Kidney glomerular epithelial cell (primary cell): ENCODE results near the gene GPR141.

Source experiments
- DNase-seq: peaks from one replicate; lab custom pipeline; 2025; lab: John Stamatoyannopoulos, UW

The GPR141 gene, protein sequence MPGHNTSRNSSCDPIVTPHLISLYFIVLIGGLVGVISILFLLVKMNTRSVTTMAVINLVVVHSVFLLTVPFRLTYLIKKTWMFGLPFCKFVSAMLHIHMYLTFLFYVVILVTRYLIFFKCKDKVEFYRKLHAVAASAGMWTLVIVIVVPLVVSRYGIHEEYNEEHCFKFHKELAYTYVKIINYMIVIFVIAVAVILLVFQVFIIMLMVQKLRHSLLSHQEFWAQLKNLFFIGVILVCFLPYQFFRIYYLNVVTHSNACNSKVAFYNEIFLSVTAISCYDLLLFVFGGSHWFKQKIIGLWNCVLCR

DNA sequence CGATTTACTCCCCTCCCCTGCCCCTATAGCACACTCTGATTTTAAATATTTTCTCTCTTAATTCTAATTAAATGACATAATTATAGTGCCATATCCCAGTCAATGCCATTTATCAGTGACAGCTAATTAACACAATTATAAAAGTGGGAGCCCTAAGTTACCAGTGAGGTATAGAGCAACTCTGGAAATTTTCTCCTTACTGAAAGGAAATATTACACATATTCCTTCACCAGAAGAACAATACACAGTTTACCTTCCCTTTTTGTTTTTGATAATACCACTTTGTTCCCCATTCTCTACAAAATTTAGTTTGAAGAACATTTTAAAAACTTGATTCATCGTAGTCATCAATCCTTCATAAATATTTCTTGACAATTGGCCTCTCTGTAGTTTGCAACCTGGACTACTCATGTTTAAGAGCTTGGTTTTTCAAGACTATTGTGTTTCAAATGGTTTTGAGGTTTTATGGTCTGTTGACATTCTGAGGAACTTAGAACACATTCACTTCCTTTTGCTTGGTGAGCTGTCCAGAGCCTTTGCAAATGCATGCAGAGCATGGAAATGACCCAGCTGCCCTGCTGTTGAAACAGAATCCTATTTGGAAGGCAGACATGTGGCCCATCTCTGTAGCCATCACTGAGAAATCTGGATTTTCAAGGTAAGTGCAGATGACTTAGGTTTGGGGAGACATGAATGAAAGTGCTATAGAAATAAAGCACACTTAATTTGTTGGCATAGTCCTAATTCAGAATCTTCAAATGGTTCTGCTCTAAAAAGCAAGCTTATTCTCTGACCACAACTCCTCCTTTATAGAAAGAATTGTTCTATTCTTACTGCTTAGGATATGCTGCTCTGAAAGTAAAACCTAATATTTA, at the start of gene GPR141:
Gene GPR141, plus strand, starts transcription at position 521 of the 875 bp plus-strand sequence. CDS start 56,628 bp downstream, outside the sequence.
- DNase-seq: peak; percentile 65

DNA sequence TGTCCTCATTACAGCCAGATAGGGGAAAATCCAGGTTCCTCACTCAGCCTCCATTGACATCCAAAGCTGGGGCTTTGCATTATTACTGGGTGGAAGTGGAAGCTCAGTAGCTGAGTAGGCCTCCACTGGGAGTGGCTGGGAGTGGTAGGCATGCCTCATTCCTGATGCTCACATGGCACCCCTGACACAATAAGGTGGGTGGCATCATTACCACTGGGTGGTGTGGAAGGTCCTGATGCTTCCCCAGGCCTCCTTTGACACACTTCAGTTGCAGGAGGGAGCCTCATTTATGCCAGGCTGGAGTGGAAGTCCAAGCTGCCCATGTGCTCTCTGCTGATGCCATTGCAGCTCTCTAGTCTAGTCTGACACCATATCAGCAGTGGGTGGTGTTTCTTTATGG, 48.2 kb upstream of the GPR141 start:
- no peak for DNase-seq

DNA sequence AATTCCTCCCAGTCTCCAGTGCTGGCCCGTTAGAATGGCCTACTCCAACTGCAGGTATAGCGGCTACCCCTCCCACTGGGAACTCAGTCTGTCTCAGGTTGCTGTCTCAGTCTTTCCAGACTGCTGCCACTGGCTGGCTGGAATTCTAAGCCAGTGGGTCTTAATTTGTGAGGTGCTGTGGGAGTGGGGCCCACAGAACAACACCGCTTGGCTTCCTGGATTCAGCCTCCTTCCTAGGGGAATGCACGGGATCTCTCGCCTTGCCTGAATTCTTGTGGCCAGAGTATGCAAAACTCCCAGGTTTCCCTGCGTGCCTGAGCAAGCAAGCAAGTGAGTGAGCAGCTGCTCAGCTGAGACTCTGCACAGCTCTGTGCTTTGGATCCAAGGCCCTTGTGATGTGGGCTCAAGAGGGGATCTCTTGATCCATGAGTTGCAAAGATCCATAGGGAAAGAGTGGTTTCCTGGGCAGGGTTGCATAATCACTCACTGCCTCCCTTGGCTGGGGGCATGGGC, 41.5 kb upstream of the GPR141 start:
- DNase-seq: no peak

DNA sequence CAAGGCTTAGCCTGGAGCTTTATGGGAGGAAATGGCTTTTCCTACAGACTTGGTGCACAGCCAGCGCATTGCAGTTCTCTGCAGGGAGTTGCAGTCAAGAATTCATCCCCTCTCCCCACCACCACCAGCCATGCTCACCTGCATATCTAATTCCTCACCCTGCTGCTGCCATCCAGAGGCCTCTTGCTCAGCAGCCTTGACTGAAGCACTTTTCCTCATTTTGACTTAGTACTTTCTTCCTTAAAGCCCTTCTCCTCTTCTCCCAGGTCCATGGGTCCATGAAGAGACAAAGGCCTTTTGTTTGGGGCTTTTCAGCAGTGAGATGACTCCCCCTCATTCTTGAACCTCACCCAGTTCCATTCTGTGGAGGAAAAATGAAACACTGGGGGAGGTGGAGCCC, 39.7 kb upstream of the GPR141 start:
- no peak for DNase-seq

DNA sequence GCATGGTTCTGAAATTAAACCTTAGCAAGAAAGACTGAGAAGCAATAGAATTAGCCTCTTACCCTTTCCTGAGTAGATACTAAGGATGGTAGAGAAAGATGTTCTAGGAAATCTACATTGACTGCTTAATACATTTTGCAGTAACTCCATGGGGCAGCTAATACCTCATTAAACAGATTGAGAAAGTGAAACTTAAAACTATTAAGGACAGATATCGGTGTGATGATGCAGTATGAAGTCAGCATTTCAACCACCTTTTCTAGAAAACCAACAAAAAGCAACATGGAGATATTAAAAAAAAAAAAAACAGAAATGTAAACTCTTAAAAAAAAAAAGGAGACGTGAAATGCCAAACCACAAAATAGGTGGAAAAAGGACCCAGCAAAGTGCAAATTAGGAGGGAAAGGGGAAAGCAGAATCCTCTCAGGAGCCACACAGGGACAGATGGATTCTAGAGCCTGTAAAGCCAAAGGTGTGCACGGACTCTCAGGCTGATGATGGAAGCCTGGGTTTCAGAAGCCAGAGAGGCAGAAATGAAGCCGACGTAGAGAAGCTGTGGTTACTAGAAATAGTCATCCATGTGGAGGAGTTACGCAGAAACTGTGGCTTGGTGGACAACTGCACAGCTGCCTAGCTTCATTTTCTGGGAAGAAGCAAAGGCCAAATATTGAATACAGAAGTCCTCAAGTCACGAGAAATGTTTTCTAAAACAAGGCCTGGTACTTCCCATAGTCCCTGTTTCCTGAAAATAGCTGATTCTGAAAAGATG, 38.1 kb upstream of the GPR141 start:
- no peak for DNase-seq

DNA sequence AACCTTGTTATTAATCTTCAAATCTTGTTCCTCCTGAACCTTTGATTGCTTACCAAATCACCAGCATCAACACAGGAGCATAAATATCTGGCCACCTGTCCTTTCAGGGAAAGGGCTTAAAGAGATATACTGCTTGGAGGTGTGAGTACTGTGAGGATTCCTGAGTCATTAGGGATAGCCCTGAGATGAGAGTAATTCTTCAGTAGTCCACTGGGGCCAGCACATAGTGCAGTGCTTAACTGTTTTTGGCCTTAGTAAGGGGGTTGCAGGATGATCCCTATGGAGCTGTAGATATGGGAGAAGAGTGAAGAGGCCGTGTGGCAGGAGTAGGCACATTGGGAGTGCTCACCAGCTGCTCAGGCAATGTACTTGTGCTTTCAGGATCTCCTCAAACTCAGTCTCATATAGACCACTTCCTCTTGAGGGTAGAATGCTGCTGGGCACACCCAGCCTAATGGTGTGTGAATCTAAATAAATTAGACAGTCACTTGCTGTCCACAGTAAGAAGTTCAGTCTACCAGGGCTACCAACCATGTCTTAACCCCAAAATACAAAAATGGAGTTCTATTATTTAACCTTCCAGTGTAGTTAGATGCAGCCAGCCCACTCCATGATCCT, 26.5 kb upstream of the GPR141 start:
- DNase-seq: no peak

DNA sequence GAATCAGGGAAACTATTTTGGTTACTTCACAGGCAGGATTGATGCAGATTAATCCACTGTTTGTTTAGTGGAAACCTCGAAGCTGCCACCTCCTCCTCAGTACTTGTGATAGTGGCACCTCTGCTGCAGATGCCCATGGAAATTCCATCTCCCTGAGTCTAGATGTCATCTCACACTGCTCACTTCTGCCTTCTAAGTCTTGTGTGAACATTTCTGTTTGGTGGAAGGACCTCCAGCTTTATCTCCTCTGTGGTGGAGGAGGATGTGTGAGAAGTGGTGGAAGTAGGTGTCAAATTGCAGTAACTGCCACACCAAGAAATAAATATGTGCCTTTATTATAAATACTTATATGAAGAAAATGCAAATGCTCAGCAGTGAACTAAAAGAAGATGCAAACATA, 25.8 kb upstream of the GPR141 start:
- DNase-seq: no peak

DNA sequence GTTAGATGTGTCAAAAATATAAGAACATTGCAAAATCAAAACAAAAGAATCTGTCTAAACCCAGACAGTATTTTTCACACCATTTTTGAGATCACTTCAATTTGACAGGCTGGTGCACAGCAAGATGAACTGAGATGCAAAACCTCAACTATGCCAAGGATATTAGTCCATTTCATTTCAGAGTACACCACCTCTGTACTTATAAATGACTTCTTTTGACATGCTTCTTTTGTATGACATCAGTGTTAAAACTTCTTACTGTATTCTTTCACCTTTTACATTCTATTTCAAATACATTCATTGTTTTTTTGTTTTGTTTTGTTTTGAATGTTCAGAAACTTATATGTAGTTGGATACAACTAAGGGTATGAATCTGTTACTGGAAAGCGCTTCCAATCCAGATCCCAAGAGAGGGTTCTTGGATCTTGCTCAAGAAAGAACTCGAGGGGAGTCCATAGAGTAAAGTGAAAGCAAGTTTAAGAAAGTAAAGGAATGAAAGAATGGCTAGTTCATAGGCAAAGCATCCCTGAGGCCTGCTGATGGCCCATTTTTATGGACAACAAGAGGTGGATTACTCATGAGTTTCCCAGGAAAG, 23.5 kb upstream of the GPR141 start:
- DNase-seq: no peak

DNA sequence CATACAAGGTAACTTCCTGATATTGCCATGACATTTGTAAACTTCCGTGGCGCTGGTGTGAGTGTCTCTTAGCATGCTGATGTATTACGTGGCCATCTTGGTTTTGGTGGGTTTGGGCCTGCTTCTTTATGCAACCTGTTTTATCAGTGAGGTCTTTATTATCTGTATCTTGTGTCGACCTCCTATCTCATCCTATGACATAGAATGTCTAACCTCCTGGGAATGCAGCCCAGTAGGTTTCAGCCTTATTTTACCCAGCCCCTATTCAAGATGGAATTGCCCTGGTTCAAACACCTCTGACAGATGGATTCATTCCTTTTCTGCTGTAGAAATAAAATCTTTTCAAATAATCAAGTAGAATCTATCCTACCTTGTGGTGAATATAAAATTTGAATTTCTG, 23.0 kb upstream of the GPR141 start:
- no peak for DNase-seq

DNA sequence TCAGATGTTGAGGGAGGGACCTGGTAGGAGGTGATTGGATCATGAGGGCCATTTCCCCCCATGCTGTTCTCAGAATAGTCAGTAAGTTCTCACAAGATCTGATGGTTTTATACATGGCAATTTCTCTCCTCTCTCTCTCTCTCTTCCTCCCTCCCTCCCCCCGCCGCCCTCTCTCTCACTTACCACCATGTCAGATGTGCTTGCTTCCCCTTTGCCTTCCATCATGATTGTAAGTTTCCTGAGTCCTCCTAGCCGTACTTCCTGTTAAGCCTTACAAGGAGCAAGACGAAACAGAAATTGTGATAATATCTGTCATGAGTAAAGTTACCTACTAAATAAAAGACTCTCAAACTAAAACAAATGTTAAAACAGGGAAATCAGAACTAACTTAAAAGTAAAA, 19.9 kb upstream of the GPR141 start:
- no peak for DNase-seq

DNA sequence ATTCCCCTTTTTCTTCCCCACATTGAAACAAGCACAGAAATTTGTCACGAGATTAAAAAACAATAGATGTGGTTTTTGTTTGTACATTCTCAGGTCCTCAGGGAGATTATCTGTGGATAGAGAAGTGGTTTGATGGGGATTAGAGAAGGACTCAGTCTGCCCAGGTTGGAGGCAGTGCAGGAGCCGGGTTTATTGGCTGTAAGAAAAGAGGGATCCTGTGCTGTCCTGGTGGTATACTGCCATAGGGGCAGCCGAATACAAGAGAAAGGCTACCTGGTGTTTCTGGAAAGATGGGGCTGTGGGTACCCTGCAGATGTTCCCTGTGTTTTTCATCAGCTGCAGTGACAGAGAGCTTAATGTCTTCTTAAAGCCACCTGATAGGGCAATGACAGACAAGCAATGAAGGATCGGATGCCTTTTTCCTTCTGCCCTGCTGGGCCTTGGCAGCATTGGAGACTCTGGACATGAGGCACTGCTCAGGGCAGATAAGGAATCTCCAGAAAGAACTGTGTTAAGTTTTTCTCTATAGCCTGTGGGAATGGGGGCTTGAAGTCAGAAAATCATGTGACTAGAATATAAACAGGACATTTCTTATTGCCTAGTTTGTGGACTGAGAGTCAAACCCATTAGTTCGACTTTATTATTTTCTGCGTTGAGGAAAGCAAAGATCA, 18.1 kb upstream of the GPR141 start:
- DNase-seq: no peak

DNA sequence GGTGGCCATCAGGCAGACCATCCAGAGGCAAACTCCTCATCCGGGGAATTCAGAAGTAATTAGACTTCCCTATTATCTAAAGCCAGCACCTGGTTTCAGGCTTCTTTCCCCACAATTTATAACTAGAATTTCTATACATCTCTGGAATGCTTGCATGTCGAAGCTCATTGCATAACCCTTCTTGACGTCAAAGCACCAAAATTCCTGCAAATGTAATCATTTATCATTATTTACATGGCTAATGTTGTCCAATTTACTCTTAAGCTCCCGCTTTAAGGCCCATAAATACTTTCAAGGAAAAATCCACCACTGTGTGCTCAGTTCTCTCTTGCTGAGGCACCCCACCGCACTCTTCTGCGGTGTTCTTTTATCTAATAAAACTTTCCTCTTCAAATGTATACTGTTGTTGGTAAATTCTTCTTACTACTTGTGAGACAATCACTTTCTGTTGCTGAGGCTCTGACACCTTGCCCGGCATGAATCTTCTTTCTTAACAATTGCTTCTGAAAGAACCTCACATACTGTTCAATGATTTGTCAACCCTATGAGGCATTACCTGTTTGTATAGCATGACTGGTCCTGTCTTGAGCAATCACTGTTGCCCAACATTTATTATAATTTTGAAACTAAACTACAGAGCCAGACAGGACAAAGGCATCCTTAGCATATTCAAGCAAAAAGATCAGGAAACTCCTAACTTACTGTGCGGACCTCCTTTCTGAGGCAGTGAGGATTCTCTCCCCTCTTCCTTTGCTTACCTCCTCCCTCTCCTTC, 17.4 kb upstream of the GPR141 start:
- peak; percentile 31 for DNase-seq

DNA sequence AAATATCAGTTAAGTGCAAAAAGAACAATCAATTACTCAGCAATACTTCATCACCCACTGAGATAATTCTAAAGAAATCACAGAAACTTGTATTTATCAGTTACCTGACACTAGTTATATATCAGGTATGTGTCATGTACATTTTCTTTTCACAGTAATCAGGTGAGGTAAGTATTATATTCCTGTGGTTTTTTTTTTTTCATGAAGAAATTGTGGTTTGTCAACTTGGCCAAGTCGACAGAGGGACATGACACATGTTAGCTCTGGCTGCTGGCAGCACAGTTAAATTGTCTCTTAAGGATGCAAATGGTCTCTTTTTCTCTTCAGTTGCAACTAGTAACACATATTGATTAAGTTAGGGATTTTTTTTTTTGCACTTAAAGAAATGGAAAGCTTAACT, 13.7 kb upstream of the GPR141 start:
- no peak for DNase-seq

DNA sequence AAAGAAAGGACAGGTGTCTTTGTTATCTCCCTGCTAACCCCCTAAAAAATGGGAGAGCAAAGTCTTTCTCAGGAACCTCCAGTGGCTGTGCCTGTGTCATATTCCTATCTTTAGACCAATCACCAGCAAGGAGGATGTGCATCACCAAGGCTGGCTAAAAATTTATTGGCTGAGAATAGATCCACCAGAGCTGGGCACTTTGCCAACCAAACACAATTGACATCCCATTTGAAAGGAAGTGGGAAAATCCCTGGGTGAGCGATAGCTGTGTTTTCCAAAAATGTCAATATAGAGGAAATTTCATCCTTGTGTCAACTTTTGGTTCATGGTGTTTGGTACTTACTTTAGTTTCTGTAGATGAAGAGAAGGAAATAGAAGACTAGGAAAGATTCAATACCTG, 13.1 kb upstream of the GPR141 start:
- DNase-seq: no peak

DNA sequence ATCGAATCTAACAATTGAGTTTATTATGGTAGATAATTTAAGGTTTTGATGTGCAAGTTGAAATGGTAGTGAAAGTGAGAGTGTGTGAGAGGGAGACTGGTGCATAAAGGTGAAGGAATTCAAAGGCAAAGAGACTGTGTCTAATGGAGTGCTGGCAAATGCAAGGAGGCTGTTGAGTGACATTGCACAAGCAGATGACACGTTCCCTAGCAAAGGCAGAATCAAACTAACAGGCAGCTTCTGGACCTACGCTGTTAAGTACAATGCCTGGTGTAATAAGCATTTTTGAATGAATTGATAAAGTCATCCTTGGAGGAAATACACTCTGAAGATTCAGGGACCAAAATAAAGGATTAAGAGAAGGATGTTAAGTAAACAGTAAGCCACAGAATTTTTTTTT, 11.7 kb upstream of the GPR141 start:
- DNase-seq: no peak

DNA sequence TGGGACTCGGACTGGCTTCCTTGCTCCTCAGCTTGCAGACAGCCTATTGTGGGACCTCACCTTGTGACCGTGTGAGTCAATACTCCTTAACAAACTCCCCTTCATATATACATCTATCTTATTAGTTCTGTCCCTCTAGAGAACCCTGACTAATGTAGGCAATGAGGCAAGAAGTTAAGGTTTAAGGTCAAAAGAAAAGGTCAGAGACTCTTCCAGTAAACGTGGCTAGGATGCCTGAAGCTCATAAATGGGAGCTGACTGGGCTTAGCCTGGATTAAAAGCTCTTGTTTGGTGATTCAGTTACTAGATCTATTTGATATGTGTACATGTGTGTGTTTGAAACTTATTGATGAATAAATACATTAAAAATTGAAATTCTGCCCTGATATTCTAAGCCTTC, 10.6 kb upstream of the GPR141 start:
- DNase-seq: no peak

DNA sequence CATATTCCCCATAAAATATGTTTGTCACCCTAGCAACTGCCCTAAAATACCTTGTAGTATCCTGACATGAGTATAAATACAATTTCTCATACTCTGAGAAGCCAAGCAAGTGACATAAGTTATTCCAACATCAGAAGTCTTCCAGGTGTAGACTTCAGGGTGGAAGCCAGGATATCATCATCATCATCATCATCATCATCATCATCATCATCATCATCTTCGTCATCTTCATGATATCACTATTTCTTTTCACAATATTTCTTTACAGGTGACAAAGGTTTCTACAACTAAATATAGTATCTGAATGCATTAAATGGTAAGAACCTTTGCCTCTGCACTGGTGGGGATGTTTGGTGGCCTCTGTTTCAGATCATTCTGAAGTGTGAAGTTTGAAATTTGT, 10.0 kb upstream of the GPR141 start:
- DNase-seq: no peak

DNA sequence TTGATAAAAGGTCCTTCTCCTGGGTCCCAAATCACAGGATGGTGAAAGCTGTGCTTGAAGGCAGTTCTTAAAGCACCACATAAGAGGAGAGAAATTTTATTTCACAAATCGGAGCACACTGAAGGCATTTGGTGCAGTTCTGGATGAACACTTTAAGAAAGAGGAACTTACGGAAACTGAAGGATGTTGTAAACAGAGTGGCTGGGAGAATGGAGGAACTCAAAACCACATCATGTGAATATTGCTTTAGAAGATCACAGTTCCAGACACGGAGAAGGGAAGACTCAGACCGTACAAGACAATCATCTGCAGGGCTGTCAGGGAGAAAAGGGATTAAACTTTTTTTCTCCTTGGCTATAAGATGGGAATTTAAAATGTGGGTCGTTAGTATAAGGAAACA, 9.0 kb upstream of the GPR141 start:
- no peak for DNase-seq

DNA sequence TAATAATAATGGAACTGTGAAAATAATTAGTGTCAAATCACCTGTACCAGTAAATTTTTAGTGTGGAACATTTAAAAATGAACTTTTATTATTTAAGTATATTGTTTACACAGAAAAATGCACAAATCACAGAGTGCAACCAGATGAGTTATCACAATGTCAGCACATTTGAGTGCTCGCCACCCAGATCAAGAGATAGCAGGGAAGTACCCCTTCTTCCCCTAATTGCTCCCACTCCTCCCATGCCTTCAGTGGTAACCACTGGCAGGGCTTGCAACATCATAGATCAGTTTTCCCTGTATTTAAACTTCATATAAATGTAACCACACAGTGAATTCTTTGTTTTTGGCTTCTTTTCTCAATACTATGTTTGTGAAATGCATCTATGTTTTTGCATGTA, 7.8 kb upstream of the GPR141 start:
- DNase-seq: no peak

DNA sequence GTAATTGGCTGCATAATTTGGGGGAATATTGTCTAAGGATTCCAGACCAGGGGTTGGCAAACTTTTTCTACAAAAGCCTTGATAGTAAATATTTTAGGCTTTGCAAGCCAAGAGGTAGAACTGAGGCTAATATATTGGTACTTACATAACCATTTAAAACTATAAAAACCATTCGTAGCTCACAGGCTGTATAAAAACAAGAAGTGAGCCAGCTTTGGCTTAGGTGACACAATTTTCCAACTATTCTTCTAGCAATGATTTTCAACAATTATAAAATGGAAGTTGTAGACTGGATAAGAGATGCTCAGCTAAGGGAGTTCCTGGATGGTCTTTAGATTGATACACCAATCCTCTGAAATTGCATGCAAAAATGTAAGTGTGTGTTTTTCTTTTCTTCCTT, 1.4 kb downstream of the GPR141 start:
- DNase-seq: no peak
